SIG-M5 treated with dmso at 0.1 percent for 504 hours (cell line): ENCODE data around the gene ABCA12.
A peak's percentile ranks its signal among the peaks of the same experiment; 100 is the strongest.
"Not testable (repeated sequence)": the region's sequence is repeated elsewhere in the genome, so short reads cannot be mapped to it uniquely, and the experiment has no call there.

Experiments used
- DNase-seq: peaks from one replicate; lab custom pipeline; 2025; ENCODE audit not compliant: unreplicated experiment; lab: John Stamatoyannopoulos, UW

ABCA12 gene, protein sequence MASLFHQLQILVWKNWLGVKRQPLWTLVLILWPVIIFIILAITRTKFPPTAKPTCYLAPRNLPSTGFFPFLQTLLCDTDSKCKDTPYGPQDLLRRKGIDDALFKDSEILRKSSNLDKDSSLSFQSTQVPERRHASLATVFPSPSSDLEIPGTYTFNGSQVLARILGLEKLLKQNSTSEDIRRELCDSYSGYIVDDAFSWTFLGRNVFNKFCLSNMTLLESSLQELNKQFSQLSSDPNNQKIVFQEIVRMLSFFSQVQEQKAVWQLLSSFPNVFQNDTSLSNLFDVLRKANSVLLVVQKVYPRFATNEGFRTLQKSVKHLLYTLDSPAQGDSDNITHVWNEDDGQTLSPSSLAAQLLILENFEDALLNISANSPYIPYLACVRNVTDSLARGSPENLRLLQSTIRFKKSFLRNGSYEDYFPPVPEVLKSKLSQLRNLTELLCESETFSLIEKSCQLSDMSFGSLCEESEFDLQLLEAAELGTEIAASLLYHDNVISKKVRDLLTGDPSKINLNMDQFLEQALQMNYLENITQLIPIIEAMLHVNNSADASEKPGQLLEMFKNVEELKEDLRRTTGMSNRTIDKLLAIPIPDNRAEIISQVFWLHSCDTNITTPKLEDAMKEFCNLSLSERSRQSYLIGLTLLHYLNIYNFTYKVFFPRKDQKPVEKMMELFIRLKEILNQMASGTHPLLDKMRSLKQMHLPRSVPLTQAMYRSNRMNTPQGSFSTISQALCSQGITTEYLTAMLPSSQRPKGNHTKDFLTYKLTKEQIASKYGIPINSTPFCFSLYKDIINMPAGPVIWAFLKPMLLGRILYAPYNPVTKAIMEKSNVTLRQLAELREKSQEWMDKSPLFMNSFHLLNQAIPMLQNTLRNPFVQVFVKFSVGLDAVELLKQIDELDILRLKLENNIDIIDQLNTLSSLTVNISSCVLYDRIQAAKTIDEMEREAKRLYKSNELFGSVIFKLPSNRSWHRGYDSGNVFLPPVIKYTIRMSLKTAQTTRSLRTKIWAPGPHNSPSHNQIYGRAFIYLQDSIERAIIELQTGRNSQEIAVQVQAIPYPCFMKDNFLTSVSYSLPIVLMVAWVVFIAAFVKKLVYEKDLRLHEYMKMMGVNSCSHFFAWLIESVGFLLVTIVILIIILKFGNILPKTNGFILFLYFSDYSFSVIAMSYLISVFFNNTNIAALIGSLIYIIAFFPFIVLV (N-terminal part only)

DNA sequence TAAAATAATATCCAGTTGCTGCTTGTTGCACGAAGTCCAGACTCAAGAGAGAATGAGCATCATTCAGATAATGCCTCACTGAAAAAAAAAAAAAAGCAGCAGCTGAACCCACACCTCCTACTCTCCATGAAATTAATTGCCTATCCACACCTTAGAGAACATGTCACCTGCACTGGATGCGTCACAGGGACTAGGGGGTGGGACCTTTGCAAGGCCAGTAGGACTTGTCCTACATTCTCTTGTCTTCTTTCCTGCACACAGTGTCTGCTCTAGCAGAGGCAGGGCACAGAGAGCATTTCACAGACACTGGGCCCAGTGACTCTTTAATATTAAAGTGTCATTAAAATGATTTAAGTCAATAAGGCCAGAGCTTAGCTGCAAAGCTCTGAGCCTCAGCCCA lies at the start of gene ABCA12:
Gene ABCA12, minus strand, starts transcription at position 148 of the 400 bp plus-strand sequence. CDS start 418 bp downstream, outside the sequence.
- DNase-seq, result no peak

GRCh38 chr2:215188078-215188477 lies 49.7 kb upstream of the ABCA12 start:
- no peak for DNase-seq

GRCh38 chr2:215186021-215186420 lies 47.6 kb upstream of the ABCA12 start:
- DNase-seq, result no peak

GRCh38 chr2:215178121-215178520 lies 39.7 kb upstream of the ABCA12 start:
- DNase-seq, result no peak

DNA sequence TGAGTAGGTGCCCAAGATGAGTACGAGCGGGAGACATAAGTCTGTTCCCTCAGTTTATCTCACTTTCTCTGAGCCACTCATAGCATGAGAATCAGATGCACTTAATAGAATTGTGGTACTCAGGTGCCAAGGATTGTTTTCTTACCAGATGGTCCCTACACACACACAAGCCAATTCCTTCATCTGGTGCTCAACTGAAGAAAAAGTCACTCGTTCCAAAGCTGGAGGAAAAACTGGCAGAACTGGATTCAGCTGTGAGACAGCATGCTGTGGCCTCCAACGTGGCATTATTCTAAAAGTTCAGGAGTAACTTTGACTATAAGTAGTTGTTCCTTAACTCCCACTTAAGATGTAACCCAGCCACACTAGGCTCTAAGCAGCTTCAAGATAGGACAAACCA lies 33.4 kb upstream of the ABCA12 start:
- no peak for DNase-seq

DNA sequence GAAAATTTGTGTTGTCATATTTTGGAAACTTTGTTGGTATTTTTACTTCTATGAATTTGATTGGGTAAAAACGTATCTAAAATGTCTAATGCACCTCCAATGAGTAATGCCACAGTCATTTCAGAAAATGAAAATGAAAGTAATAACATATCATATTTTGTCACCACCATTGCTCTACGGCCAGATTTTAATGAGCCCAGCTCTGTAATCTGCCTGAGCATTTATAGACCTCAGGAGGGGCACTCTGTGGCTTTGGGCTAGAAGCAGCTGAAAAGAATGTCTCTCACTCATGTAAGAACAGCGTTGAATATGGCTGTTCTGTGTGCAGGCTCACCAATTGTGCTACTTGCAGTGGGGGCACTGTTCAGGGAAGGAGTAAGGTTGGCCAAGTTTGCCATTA lies 32.7 kb upstream of the ABCA12 start:
- no peak for DNase-seq

GRCh38 chr2:215166505-215166904 lies 28.1 kb upstream of the ABCA12 start:
- not testable (repeated sequence) for DNase-seq

GRCh38 chr2:215163319-215163718 lies 24.9 kb upstream of the ABCA12 start:
- DNase-seq, result not testable (repeated sequence)

DNA sequence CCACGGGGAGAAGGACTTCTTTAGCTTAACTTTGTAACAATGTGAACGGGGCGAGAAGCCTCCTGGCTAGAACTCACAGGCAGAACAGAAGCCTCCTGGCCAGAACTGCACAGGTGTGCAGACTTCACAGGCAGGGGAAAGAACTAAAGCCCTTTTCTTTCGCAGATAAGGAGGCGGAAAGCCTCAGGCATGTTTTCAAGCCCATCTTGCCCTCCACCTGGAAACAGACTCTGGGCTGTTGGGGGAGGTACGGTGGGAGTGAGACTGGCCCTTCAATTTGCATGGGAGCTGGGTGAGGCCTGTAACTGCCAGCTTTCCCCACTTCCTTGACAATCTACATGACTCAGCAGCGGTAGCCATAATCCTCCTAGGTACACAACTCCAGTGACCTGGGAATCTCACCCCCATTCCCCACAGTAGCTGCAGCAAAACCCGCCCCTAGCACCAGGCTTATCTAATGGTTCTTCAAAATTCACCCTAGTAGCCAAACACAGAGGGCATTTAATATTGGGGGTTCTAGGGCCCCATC lies 22.9 kb upstream of the ABCA12 start:
- DNase-seq, result no peak

- no peak for DNase-seq
Observed at GRCh38 chr2:215160081-215160480, 21.7 kb upstream of the ABCA12 start.

DNA sequence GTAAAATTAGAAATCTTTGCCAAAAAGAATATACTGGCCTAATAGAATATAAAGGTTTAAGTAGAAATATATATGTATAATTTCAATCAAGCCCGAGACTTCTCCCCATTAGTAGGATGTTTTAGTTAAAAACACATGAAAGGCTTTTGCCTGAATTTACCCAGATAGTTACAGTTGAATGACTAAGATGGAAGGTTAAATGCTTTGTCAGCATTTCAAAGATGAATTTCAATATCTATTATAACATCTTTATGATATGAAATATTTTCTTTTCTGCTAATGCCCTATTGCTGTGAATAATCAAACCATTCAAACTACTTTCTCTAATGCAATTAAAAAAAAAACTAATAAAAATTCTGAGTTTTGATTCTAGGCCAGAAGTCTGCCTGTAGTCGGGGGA lies 18.0 kb upstream of the ABCA12 start:
- no peak for DNase-seq

GRCh38 chr2:215149894-215150293 lies 11.5 kb upstream of the ABCA12 start:
- no peak for DNase-seq

DNA sequence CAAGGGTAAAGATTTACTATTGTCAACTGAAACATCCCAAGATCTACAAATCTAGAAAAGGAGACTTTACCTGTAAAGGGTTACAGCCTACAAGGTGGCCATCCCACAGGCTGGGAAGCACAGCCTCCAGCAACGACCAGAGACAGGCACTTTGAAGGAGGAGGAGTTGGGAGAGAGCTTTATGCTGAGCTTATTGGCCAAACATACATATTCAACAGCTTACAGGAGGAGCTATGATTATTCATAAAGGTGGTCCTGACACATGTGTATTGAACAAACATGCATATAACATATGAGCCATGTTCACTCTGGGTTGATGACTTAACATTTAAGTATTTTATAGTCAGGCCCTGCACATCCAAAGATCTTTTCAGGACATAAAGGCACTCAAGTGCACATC lies 11.1 kb upstream of the ABCA12 start:
- DNase-seq, result no peak

DNA sequence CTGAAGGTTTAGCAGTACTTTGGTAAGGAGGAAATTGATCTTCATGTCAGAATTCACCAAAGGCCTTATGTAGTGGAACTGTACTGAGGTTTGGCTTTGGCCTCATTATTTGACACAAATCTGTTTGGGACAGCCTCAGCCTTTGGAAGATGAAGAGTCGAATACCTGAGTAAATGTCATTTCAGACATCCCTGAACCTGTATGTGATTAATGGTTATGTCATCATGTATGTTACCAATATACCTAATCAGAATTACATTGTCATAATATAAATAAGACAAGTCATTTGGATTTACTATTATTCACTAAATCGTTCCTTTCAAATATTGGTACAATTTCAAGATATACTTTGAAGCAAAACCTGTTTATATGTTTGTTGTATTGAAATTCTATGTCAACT lies 10.6 kb upstream of the ABCA12 start:
- DNase-seq, result no peak

DNA sequence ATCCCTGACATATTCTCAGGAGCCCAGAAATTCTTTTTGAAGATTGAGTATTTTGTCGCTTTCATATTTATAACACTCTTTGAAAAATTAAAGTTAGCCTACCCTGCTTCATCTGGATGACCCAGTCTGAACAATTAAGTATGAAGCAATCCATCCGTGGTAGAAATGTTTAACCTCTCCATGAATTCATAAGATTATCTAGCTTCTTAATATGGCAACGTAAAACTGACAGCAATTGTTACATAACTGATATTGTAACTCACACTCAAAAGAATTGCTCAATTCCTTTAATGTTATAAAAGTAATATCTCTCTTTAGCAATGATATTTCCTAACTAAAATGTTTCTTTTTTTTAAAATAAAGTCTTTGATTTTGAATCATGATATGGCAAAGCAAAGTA lies 7.2 kb upstream of the ABCA12 start:
- no peak for DNase-seq

- DNase-seq, result no peak
Observed at GRCh38 chr2:215144106-215144875, 5.9 kb upstream of the ABCA12 start.

- DNase-seq, result no peak
Observed at GRCh38 chr2:215143458-215143857, 5.0 kb upstream of the ABCA12 start.

DNA sequence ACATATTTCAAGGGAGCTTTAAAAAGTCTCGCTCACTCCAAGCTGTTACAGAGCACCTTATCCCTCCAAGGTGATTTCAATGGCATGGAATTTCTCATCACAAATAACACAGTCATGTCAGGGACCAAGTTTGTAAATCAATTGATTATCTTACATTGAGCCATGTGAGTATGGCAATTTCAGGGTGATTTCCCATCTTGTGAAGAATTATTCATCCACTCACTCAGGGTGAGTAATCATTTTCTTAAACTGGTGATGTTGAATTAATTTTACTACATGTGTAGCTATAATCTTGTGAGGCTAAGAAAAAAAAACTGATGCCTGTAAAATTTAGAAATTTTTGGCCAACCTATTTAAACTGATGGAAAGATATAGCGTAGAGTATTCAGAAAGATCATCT lies 3.3 kb upstream of the ABCA12 start:
- DNase-seq, result no peak

DNA sequence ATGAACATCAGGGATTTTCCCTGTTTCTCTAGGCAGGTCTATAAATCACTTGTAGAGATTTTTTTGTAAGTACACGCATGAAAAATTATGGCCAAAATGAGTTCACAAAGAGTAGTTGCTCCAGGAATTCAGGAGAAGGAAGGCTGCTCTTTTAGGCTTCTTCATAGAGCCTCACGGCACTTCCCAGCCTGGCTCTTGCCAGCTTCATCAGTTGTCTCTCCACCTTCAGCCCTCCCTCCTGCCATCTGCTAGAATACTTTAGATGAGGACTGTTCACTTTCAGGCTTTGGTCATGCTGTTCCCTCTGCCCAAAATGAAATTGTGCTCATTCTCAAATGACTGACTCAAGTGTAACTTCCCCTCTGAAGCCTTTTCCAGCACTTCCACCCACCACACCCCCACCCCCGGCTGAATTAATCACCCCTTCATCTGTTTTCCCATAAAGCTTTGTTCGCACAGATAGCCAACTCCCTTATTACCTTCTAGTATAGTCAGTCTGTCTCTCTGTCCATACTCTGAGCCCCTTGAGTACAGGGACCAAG lies 1.8 kb upstream of the ABCA12 start:
- DNase-seq, result no peak

- peak; percentile 1 for DNase-seq
Observed at GRCh38 chr2:215137741-215138340, 585 bp downstream of the ABCA12 start.
